Measurements from ENCODE around the gene PRR23E. TPM values are rescaled to one million over a fixed set of nuclear protein-coding genes. Genes with fewer than 3 reads are reported as not detected.

Gene PRR23E
- total RNA-seq, 6 experiments from 2014 or later, result not detected

DNA sequence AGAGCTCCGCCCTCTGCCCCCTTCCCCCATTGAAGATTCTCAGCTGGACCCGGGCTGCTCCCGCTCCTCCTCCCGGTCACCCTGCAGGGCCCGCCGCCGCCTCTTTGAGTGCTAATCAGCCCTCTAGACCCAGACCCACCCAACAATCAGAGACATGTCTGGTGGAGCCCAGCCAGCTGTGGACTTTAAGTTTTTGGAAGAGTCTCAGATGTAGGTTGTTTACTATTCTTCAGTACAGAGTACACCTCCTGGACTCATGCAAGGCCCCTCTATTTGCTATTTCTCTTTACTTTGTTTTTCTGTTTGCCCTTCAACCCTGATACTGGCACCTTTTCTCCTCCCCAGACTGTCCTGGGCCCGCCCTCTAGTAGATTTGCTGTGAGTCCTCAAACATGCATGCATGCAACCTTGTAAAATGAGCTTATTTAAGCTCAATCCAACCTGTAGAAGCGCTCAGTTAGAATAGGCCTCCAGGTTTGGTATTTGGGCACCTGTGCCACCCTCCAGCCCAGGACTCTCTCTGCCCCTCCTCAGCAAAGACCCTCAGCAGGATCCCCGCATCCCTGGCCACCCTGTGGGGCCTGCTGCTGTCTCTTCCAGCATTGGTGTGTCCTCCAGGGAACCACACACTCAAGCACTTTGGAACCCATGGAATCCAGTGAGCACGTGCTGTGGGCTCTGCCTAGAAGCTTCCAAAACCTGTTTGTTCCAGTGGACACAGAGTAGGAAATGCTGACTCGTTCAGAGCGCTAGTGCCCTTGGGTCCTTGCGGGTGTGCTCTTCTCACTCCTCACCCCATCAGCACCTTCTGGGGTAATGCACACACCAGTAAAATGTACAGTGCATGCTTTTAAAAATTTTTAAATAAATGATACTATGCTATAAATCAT, 4.6 kb downstream of the PRR23E start:
- Histone ChIP-seq H3K4me3 (no peak overlapping the region), H3K27me3 (no peaks in the 10 kb centered on the region), H3K4me1 (no peaks in the 10 kb centered on the region), H3K9me3 (no peaks in the 10 kb centered on the region), H3K36me3 (no peaks in the 10 kb centered on the region), H3K27ac (no peak overlapping the region)
- TF ChIP-seq, protein P1, sequence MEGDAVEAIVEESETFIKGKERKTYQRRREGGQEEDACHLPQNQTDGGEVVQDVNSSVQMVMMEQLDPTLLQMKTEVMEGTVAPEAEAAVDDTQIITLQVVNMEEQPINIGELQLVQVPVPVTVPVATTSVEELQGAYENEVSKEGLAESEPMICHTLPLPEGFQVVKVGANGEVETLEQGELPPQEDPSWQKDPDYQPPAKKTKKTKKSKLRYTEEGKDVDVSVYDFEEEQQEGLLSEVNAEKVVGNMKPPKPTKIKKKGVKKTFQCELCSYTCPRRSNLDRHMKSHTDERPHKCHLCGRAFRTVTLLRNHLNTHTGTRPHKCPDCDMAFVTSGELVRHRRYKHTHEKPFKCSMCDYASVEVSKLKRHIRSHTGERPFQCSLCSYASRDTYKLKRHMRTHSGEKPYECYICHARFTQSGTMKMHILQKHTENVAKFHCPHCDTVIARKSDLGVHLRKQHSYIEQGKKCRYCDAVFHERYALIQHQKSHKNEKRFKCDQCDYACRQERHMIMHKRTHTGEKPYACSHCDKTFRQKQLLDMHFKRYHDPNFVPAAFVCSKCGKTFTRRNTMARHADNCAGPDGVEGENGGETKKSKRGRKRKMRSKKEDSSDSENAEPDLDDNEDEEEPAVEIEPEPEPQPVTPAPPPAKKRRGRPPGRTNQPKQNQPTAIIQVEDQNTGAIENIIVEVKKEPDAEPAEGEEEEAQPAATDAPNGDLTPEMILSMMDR (IDR thresholded peaks at IDR 0.05), result no peak
- no peak for DNase-seq
- intact Hi-C loops (cut with DNase I), result no loop called here
- ATAC-seq, result peak in 1 of 4 donors; percentile 30
- WGBS (ENCODE audit: insufficient coverage, low coverage, low lambda C conversion rate, missing lambda C conversion rate), result 64% methylated on average over 13 of the region's 14 CpGs

DNA sequence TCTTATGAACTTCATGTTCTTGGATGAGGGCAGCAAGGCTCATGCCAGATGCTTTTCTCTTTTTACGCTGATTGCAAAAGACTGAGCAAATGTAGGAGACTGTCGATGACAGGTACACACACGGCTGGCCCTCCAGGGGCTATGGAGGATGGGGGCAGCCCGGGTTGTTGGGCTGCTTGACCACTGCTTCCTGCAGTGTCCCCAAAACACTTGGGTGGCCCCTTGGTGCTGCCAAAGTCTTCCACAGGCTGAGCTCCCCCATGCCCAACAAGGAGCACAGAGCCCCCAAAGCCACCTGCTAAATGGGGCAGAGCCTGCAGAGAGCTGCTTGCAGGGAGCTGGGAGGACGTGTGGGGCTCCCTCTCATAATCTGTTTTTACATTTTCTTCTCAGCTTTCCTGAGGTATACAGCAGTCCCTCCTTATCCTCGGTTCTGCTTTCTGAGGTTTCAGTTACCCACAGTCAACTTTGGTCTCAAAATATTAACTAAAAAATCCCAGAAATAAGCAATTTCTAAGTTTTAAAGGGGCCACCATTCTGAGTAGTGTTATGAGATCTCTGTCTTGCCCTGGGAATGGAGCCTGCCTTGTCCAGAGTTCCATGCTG, 7.3 kb downstream of the PRR23E start:
- H3K36me3 ChIP-seq, result no peaks in the 10 kb centered on the region
- no peaks in the 10 kb centered on the region for H3K4me1 ChIP-seq
- no peak overlapping the region for H3K4me3 ChIP-seq
- ATAC-seq, result no peak
- H3K9me3 ChIP-seq, result no peaks in the 10 kb centered on the region
- intact Hi-C loops (cut with DNase I), result no loop called here
- 77% methylated on average over 3 of the region's 6 CpGs for WGBS (ENCODE audit: insufficient coverage, low coverage, low lambda C conversion rate, missing lambda C conversion rate)
- H3K27me3 ChIP-seq, result no peaks in the 10 kb centered on the region
- DNase-seq, result no peak
- no peak overlapping the region for H3K27ac ChIP-seq
- TF ChIP-seq POLR2A (IDR thresholded peaks at IDR 0.05), result no peak

DNA sequence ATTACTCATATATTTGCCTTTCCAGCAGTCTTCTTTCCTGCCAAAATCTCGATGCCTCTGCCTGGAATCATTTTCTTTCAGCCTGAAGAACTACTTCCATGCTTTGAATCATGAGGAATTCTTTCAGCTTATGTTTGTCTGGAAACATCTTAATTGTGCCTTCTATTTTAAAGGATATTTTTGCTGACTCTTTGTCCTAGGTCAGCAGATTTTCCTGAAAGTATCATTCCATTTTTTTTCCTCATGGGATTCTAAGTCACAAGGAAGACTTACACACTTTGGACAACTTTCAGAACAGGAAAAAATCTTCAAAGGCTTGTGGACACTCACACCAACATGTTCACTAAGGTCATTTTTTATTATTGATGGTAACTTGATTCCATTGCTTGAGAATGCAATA, 10.1 kb downstream of the PRR23E start:
- no peak overlapping the region for H3K27ac ChIP-seq
- TF ChIP-seq POLR2A (IDR thresholded peaks at IDR 0.05), result no peak
- TF ChIP-seq, protein P1 (IDR thresholded peaks at IDR 0.05), result no peak
- no peaks in the 10 kb centered on the region for H3K36me3 ChIP-seq
- intact Hi-C loops (cut with DNase I), result no loop called here
- ATAC-seq (no peak), DNase-seq (no peak)
- H3K4me1 ChIP-seq, result no peaks in the 10 kb centered on the region
- H3K4me3 ChIP-seq, result no peak overlapping the region
- WGBS (ENCODE audit: insufficient coverage, low coverage, low lambda C conversion rate, missing lambda C conversion rate), result 10% methylated on average over 1 of the region's 1 CpG
- H3K9me3 ChIP-seq, result no peaks in the 10 kb centered on the region
- H3K27me3 ChIP-seq, result no peaks in the 10 kb centered on the region

DNA sequence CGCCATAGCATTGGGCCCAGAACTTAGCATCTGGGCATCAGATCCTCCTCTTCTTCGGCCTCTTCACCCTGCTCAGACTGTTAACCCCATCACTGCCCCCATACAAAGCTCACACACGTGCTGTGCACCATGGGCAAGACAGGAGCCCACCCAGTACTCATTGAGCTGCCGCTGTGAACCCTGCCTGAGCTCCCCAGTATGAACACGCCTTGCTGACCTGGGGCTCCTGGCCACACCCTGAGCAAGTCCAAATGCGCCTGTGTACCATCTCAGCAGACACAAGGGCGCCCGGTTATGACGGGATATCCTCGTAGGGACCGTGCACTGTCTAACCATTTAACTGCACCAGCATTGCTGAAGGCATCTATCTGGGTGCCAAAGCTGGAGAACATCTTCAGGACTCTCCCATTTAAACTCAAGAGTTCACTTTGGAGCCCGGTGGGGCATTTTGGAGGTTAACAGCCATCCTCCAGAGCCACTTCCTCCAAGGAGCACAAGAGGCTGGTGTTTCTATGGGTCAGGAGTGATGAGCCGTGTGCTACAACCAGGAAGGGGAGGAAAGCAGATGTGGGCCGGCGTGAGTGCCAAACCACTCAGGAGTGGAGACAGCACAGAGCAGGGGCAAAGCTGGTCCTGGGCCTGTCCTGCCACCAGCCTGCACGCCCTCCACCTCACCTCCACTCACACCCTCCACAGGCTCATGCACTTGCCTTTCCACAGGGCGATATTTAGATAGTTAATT, 12.1 kb downstream of the PRR23E start:
- TF ChIP-seq, protein P1 (IDR thresholded peaks at IDR 0.05), result no peak
- no peak for TF ChIP-seq POLR2A (IDR thresholded peaks at IDR 0.05)
- no peaks in the 10 kb centered on the region for H3K27me3 ChIP-seq
- no peaks in the 10 kb centered on the region for H3K4me1 ChIP-seq
- no peaks in the 10 kb centered on the region for H3K9me3 ChIP-seq
- H3K27ac ChIP-seq, result no peak overlapping the region
- WGBS (ENCODE audit: insufficient coverage, low coverage, low lambda C conversion rate, missing lambda C conversion rate), result 71% methylated on average over 4 of the region's 17 CpGs
- DNase-seq, result no peak
- H3K4me3 ChIP-seq, result no peak overlapping the region
- intact Hi-C loops (cut with DNase I), result no loop called here
- ATAC-seq, result no peak
- H3K36me3 ChIP-seq, result no peaks in the 10 kb centered on the region
